HG02763 (cell line): Measurements from ENCODE around the gene ZNF433.
"Not testable (repeated sequence)": the region's sequence is repeated elsewhere in the genome, so short reads cannot be mapped to it uniquely, and the experiment has no call there.

ENCODE experiments used
- ATAC-seq: cut with Tn5 transposase; IDR thresholded peaks from one replicate; pipeline ENCODE4 v1.9.1; 2021; ENCODE audit warnings: mild to moderate bottlenecking, moderate library complexity; ENCODE audit not compliant: unreplicated experiment

The ZNF433 gene

GRCh38 chr19:12035220-12036172 is at the start of gene ZNF433:
ZNF433 (minus strand) TSS chr19:12035679; CDS start chr19:12035539, 140 bp downstream.
- ATAC-seq: peak; percentile 94

DNA sequence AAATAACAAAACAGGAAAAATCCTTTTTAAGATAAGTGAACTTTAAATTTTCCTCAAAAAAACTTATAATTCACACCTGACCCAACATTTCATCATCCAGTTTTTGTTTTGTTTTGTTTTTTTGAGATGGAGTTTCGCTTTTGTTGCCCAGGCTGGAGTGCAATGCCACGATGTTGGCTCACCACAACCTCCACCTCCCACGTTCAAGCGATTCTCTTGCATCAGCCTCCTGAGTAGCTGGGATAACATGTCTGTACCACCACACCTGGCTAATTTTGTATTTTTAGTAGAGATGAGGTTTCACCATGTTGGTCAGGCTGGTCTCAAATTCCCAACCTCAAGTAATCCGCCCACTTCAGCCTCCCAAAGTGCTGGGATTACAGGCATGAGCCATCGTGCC is 47.9 kb upstream of the ZNF433 start:
- not testable (repeated sequence) for ATAC-seq

- no peak for ATAC-seq
Observed at GRCh38 chr19:12077375-12077774, 41.9 kb upstream of the ZNF433 start.

GRCh38 chr19:12076331-12076730 is 40.9 kb upstream of the ZNF433 start:
- not testable (repeated sequence) for ATAC-seq

DNA sequence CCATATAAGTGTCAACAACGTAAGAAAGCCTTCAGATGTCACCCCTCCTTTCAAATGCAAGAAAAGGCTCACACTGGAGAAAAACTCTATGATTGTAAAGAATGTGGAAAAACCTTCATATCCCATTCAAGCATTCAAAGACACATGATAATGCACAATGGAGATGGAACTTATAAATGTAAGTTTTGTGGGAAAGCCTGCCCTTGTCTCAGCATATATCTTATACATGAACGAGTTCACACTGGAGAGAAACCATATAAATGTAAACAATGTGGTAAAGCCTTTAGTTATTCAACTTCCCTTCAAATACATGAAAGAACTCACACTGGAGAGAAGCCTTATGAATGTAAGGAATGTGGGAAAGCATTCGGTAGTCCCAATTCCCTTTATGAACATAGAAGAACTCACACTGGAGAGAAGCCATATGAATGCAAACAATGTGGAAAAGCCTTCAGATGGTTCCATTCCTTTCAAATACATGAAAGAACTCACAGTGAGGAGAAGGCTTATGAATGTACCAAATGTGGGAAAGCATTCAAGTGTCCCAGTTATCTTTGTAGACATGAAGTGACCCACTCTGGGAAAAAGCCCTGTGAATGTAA is 40.2 kb upstream of the ZNF433 start:
- no peak for ATAC-seq

- peak; percentile 84 for ATAC-seq
Observed at GRCh38 chr19:12064590-12065538, 29.4 kb upstream of the ZNF433 start, which contains the start of gene ZNF844. ZNF844 (plus strand) TSS chr19:12064731; CDS start chr19:12064874, 143 bp downstream.

GRCh38 chr19:12055784-12056183 is 20.3 kb upstream of the ZNF433 start:
- ATAC-seq: no peak

DNA sequence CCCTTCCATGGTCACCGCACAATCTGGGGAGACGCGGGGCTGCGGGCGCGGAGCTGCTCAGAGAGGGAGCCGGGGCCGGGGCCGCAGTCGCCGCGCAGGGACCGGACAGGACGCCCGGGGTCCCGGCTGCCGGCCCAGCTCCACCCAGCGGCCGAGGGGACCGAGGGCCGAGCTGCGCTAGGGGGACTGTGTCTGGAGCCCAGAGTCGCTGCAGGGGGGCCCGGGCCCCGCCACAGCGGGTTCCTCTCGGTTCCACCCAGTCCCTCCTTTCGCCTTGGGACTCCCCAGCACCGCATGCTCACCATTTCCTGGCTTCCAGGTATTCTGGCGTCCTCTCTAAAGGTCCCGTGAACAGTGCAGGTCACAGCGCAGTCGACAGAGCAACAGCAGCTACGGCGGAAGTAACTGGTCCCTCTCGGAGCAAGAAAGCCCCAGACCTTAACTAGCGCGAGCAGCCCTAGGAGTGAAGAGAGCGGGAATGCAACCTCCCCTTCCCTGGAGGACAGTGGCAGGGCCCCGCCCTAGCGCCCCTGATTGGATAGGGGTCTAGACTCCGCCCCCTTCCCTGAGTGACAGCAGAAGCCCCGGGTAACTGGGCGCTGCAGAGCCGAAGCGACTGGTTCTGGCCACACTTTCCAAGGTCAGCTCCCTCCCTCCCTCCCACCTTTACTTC is 17.2 kb upstream of the ZNF433 start, which contains the start of gene ZNF878:
ZNF878 (minus strand) TSS at position 465 of the 673 bp plus-strand sequence; CDS start at position 305, 160 bp downstream.
- peak; percentile 87 for ATAC-seq

DNA sequence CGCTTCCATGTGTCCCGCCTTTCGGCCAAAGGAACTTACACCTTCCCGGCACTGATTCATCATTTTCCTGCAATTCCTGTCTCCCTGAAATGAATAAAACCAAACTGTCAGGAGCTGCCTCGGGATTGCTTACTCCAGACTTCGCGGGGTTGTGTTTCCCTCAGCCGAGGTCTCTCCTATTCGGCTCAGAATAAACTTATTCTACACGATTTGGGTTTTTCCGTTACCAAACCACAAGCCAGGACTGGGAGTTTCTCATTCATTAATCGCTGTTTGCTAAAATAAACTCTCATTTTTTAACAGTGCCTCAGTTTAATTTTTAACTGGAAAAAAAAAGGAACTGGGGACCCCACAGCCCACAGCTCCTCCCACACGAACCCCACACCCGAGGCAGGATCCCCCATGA is 16.6 kb upstream of the ZNF433 start:
- ATAC-seq: no peak

DNA sequence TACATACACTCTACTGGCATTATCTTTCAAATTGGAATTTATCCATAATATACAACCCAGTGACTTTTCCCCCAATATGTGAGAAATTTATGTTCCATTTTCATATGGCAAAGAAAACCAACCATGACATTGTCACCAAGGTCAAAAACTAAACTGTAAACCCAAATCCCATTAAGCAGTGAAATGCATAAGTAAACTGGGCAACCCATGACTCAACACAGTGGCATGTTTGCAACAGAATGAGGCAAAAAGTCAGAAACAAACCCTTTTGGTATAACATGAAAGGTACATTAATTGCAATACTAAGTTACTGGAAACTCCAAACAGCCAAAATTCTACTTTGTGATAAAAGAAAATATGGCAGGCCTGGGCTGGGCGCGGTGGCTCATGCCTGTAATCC is 12.4 kb upstream of the ZNF433 start:
- ATAC-seq: no peak

- ATAC-seq: no peak
Observed at GRCh38 chr19:12043752-12044422, 8.4 kb upstream of the ZNF433 start.

- no peak for ATAC-seq
Observed at GRCh38 chr19:12042893-12043292, 7.4 kb upstream of the ZNF433 start.

DNA sequence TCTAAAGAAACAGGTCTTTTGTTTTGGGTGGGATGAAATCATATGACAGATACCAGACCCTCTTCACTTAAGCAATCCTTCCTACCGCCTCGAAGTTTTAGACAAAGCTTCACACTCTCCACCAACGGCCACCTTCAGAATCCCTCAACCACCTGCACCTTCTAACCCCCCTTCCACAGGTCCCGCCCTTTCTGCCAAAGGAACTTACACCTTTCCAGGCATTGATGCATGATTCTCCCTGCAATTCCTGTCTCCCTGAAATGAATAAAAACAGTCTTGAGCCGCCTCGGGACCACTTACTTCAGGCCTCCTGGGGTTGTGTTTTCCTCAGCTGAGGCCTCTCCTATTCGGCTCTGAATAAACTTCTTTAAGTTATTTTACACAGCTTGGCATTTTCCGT is 859 bp downstream of the ZNF433 start:
- no peak for ATAC-seq

DNA sequence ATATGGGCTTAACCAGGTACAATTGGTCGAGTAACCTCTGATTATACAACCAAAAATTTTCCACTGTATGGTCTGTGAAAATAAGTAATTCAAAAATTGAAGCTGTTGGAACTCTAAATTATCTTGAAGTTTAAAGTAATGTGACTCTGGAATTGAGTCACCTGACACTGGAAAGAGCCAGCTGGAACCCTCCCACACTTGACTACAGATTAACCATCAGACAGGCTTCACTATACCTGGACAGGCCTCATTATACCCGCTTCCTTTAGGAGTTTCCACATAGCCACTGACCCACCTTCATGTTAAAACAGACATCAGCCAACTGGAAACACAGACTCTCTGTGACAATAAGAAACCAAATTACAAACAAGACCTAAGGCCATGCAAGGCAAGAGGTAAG is 1.3 kb downstream of the ZNF433 start:
- no peak for ATAC-seq

- ATAC-seq: no peak
Observed at GRCh38 chr19:12015753-12016116, 19.7 kb downstream of the ZNF433 start.

GRCh38 chr19:12015015-12015752 is 20.3 kb downstream of the ZNF433 start:
- ATAC-seq: no peak

GRCh38 chr19:12000152-12000981 is 35.1 kb downstream of the ZNF433 start:
- ATAC-seq: no peak

- ATAC-seq: no peak
Observed at GRCh38 chr19:11995174-11995573, 40.3 kb downstream of the ZNF433 start.
